HG03439 (cell line): ENCODE results near the gene ATP5F1A.
"Not testable (repeated sequence)": the region's sequence is repeated elsewhere in the genome, so short reads cannot be mapped to it uniquely, and the experiment has no call there.

ENCODE experiments used
- ATAC-seq: cut with Tn5 transposase; IDR thresholded peaks from one replicate; pipeline ENCODE4 v1.9.1; 2021; ENCODE audit warnings: mild to moderate bottlenecking, moderate library complexity; ENCODE audit not compliant: unreplicated experiment

ATP5F1A gene

DNA sequence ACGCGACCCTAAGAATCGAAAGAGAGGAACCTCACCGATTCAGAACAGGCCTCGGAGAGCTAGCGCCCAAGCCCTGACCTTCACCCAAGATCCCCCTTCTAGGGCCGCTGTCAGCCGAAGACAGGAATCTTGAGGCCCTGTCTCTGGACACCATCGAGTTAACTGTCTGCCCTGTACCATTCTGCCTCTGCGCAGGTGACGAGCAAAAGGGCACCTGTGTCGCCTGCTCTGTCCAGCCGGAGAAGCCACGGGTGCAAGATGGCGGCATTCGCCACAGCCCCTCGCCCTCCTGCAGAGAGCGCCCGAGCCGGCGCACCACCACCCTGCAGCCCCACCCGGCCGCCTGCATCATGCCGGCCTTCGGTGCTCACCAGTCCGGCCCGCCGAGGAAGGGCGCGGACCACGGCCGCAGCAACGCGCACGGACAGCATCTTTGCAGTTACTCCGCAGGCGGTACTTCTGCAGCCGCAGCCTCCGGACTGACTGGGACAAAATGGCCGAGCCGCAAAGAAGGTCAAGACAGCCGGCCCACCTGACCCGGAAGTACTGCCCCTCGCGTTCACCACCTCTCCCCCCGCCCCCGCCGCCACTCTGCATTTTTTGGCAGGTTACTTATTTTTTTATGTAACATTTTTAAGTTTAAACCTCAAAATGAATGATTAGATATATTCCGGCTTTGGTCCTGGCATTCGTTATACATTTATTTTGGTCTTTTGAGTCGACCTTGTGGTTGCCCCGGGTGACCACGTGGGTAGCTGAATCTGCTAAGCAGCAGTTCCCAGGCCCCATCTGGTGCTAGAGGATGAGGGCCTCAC lies at the start of gene ATP5F1A:
Gene ATP5F1A (minus strand): TSS at position 496 of the 815 bp plus-strand sequence. CDS start 65 bp downstream, at position 431.
- ATAC-seq = peak; percentile 78

GRCh38 chr18:46141199-46141598 lies 43.1 kb upstream of the ATP5F1A start:
- no peak for ATAC-seq

DNA sequence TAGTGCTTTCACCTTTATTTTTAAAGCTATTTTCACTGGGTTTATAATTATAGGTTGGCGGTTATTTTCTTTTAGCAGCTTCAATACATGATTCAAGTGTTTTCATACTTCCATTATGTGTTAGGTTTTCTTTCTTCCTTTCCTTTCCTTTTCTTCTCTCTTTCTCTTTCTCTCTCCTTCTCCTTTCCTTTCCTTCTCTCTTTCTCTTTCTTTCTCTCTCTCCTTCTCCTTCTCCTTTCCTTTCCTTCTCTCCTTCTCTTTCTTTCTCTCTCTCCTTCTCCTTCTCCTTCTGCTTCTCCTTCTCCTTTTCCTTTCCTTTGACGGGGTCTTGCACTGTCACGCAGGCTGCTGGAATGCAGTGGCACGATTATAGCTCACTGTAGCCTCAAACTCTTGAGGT lies 42.1 kb upstream of the ATP5F1A start:
- no peak for ATAC-seq

DNA sequence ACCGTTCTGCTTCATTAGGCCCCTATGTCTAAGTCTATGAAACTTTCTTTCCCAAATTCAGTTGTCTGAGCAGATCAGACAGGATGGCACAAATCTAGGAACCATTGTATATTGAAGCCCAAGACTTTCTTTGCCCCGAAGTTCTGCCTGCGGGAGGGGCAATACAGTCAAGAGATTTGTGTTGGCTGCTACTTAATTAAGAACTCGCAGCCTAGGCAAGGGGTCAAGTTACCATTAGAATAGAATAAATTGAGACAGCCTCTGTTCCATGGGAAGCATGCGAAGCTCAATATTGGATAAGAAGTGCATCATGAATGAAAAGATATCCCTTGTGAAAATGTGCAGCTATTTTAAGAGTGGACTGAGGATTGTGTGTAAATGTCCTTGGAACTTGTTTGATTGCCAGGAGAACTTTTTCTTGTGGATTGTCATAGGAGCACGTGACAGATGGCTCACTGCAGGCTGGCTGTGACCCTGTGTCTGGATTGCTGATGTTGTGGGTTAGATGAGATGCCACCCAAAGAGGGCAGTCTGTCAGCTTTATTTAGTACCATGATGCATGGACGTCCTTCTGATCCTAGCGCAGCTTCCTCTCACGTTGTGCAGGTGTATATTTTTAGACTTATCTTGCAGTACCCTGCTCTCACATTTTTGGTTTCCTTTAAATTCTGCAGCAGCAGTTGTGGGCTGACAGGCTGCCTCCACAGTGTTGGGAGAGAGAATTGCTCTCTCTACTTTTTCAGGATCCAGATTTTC lies 37.0 kb upstream of the ATP5F1A start:
- ATAC-seq = no peak

DNA sequence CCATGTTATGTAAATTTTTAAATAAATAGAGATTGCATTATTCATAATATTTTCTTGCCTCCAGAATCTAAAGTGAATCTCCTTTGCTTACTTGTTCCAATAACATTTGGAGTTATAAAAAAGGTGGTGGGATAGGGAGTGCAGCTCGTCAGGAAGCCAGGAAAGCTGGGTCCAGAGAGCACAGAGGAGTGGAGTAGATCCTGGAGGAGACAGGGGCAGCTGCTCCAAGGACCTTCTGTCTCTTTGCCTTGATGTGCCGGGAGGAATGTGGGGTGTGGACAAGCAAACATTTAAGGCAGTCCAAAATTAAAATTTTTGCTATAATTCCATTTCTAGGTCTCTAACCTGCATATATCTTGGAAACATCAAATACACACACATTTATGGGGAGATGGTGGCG lies 35.4 kb upstream of the ATP5F1A start:
- ATAC-seq = no peak

GRCh38 chr18:46130549-46130948 lies 32.5 kb upstream of the ATP5F1A start:
- ATAC-seq = not testable (repeated sequence)

- ATAC-seq = no peak
These were observed 32.0 kb upstream of the ATP5F1A start for GRCh38 chr18:46130061-46130460.

GRCh38 chr18:46126625-46127024 lies 28.5 kb upstream of the ATP5F1A start:
- ATAC-seq = not testable (repeated sequence)

GRCh38 chr18:46113751-46114150 lies 15.7 kb upstream of the ATP5F1A start:
- no peak for ATAC-seq

DNA sequence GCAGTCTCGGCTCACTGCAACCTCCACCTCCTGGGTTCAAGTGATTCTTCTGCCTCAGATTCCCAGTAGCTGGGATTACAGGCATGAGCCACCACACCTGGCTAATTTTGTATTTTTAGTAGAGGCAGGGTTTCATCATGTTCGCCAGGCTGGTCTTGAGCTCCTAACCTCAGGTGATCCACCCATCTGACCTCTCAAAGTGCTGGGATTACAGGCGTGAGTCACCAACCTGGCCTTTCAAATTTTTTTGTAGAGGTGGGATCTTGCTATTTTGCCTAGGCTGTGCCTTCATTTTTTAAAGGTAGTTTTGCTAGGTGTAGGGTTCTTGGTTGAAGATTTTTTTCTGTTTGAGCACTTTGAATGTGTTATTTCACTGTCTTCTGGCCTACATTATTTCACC lies 12.3 kb upstream of the ATP5F1A start:
- no peak for ATAC-seq

DNA sequence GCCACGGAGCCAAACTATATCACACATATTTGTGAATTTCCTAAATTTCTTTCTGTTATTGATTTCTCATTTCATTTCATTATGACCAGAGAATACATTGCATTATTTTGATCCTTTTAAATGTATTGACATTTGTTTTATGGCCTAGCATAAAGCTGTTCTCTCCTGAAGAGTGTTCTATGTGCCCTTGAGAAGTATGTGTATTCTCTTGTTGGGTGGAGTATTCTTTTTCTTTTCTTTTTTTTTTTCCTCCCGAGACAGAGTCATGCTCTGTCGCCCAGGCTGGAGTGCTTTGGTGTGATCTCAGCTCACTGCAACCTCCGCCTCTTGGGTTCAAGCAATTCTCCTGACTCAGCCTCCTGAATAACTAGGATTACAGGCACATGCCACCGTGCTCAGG lies 11.3 kb upstream of the ATP5F1A start:
- no peak for ATAC-seq

- peak; percentile 75 for ATAC-seq
These were observed 6.2 kb upstream of the ATP5F1A start, which contains the start of gene HAUS1 for GRCh38 chr18:46104128-46104911. Gene HAUS1 (plus strand): TSS chr18:46104385. CDS start chr18:46104412, 27 bp downstream.

- no peak for ATAC-seq
These were observed 1.4 kb upstream of the ATP5F1A start for GRCh38 chr18:46099463-46099862.

DNA sequence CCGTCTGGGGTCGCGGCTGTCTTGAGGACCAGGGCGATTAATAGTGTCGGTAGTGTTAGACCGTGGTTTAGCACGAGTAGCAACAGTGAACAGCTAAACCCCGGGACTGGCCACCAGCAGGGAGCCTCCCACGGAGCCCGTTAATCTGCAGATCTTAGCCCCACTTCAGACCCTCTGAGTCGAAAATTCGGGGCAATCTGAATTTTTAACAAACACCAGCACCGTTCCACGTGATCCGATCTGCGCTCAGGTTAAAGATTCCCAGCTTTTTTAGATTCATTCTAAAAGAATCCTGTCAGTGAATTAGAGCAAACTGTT lies 479 bp upstream of the ATP5F1A start:
- ATAC-seq = no peak

GRCh38 chr18:46097431-46097800 lies 680 bp downstream of the ATP5F1A start:
- peak; percentile 30 for ATAC-seq

DNA sequence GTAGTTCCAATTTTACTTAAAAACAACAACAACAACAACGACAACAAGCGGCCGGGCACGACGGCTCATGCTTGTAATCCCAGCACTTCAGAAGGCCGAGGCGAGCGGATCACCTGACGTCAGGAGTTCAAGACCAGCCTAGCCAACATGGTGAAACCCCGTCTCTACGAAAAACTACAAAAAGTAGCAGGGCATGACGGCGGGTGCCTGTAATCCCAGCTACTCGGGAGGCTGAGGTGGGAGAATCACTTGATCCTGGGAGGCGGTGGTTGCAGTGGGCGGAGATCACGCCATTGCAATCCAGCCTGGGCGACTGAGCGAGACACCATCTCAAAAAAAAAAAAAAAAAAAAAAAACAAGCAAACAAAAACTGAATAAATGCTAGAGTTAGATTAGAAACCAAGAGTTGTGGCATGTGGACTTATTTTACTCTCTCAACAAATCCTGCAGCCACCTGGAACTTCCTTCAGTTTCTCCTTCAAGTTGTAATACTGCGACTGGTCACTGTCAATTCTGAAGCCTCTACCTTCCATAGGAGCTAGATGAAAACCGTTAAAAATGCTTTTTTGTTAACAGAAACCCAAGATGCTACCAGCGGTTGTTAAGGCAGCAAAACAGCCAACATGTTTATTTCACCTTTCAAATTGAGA lies 1.3 kb downstream of the ATP5F1A start:
- no peak for ATAC-seq

- no peak for ATAC-seq
These were observed 2.6 kb downstream of the ATP5F1A start for GRCh38 chr18:46095532-46095931.

GRCh38 chr18:46088501-46088900 lies 9.6 kb downstream of the ATP5F1A start:
- not testable (repeated sequence) for ATAC-seq

DNA sequence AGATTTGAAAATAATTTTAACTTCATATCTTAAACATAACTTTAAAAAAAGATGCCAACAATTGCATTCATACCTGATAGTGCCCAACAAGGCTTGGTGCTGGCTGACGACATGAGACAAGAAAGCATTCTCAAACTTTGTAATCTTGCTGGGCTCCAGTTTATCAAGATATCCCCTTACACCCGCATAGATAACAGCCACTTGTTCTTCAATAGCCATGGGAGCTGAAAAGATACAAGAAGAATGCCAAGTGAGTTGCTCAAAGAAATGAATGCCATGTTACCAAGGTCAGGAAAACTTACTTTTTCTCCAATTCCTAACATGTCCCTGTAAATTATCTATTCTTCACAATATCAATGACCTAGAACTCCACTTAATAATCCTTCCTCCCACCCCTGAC lies 13.7 kb downstream of the ATP5F1A start:
- ATAC-seq = no peak

DNA sequence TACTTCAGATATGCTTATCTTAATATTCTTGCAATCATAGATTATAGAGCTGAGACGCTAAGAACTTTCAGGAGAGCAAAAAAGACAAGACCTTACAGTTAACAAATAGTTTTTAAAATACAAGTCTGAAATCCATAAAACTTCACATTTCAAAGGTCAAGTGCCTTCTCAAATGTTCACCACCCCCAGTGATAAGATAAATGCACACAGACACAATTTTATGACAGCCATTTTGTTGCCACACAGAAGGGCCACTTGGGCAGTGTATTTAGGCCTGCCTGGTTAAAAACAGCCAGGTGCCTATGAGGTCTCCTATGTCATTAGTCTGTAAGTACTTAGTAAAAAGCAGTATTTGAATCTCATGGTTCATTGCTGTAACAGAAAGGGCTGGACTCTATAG lies 17.9 kb downstream of the ATP5F1A start:
- ATAC-seq = no peak

- no peak for ATAC-seq
These were observed 18.8 kb downstream of the ATP5F1A start for GRCh38 chr18:46079336-46079735.
